Neutrophil (primary cell): ENCODE results near the gene PAX6.

Experiments
- H3K27ac ChIP-seq: fragments of 200-600 bp; sonication (generic); 2 replicates; pipeline ENCODE4 v1.5.1; 2016; ENCODE audit warnings: mild to moderate bottlenecking, moderate library complexity
- H3K27me3 ChIP-seq: fragments of 200-600 bp; sonication (generic); 2 replicates; pipeline ENCODE4 v1.6.0; 2016; ENCODE audit warnings: mild to moderate bottlenecking
- H3K36me3 ChIP-seq: fragments of 200-600 bp; sonication (generic); 2 replicates; pipeline ENCODE4 v1.5.1; 2017
- H3K4me1 ChIP-seq, 2 experiments: fragments of 200-600 bp in 1 of 2; sonication (generic) in 1 of 2; 1 replicate in 1 of 2; 2 replicates in 1 of 2; pipeline versions ENCODE4 v1.5.1 to v1.6.1; 2013 to 2016; ENCODE audit warnings: low read depth in 1 of 2, low read length in 1 of 2, mild to moderate bottlenecking in 1 of 2, moderate library complexity in 1 of 2; ENCODE audit not compliant: control insufficient read depth in 1 of 2, insufficient read depth in 1 of 2
- H3K4me3 ChIP-seq, 2 experiments: fragments of 200-600 bp in 1 of 2; sonication (generic) in 1 of 2; 1 replicate in 1 of 2; 2 replicates in 1 of 2; pipeline ENCODE4 v1.5.1; 2013 to 2016; ENCODE audit warnings: low read depth in 1 of 2, low read length in 1 of 2, mild to moderate bottlenecking in 1 of 2, moderate library complexity in 1 of 2
- H3K9me3 ChIP-seq: fragments of 200-600 bp; sonication (generic); 2 replicates; pipeline ENCODE4 v1.5.1; 2016
- CTCF ChIP-seq: fragments of 200-600 bp; sonication (generic); IDR thresholded peaks from 2 replicates; pipeline ENCODE4 v1.5.1; 2016; ENCODE audit warnings: antibody characterized with exemption

Gene PAX6

DNA sequence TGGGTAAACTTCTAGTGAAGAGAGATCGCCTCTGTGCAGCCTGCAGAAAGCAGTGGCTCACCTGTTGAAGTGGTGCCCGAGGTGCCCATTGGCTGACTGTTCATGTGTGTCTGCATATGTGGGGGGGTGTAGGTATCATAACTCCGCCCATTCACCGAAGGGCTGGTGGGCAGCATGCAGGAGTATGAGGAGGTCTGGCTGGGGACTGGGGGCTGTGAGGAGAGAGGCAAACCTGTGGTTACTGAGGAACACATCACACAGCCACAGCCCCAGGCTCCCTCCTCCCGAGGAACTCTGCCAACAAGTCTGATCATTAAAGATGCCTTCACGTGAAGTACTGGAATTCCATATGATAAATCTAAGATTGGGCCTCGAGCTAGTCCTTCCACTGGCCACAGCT lies 20.5 kb downstream of the PAX6 start:
- Histone ChIP-seq H3K27me3 (peaks cover 74% of the 10 kb centered on the region), H3K9me3 (no peaks in the 10 kb centered on the region), H3K4me3 (no peak overlapping the region), H3K4me1 (no peaks in the 10 kb centered on the region), H3K27ac (no peak overlapping the region), H3K36me3 (no peaks in the 10 kb centered on the region)
- no peak for TF ChIP-seq CTCF

DNA sequence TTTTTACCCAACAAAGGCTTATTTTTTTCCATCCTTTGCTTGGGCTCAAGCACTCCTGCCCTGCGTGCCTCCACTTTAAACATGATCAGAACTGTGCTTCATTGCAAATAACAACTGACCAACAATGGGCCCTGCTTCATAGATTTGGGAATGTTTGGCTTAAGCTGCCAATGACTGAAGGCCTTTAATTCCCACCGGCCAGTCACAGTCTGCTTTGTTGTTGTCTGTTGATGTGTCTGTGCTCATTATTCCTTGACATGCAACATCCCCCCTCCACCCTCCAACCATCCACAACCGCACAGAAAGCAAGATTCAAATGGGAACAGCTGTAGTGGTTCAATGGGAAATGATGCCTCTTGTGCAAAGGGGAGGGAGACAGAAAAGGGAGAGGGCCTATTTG lies 23.0 kb downstream of the PAX6 start:
- Histone ChIP-seq H3K27ac (no peak overlapping the region), H3K4me1 (no peaks in the 10 kb centered on the region), H3K9me3 (no peaks in the 10 kb centered on the region), H3K4me3 (no peak overlapping the region), H3K36me3 (no peaks in the 10 kb centered on the region), H3K27me3 (peaks cover 48% of the 10 kb centered on the region)
- no peak for TF ChIP-seq CTCF

DNA sequence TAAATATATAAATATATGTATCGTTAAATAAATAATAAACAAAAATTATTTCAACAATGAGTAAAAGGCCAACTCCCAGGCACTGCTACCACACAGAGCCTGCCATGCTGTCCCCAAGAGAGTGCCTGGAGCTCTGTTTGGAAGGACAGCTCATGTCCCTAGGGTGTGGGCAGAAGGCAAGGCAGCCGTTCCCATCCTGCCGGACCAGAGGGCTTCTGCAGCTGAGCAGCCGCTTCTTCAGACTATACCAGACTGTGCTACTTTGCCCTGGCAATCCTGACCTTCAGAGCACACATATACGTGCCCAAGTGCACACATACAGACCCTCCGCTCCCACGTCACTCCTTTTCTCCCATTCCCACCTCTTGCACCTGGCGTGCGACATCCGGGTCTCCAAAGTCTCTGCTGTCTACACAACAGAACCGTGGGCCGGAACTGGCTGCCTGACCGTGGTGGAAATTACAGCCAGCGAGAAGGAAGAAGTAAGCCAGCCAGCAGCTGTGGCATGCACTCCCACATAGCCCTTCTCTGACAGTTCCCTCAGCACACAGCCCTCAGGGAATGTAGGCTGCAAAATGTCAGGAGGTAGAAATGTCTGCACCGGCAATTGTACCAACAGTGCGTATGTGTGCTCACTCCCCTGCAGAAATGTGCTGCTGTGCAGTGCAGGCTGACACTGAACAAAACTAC lies 24.0 kb downstream of the PAX6 start:
- H3K27me3 ChIP-seq, result peaks cover 39% of the 10 kb centered on the region
- H3K27ac ChIP-seq, result no peak overlapping the region
- no peaks in the 10 kb centered on the region for H3K4me1 ChIP-seq
- H3K36me3 ChIP-seq, result no peaks in the 10 kb centered on the region
- no peak overlapping the region for H3K4me3 ChIP-seq
- TF ChIP-seq CTCF, result no peak
- H3K9me3 ChIP-seq, result no peaks in the 10 kb centered on the region

GRCh38 chr11:31784611-31785010 lies 26.5 kb downstream of the PAX6 start:
- no peaks in the 10 kb centered on the region for H3K9me3 ChIP-seq
- no peak for TF ChIP-seq CTCF
- H3K27ac ChIP-seq, result no peak overlapping the region
- no peaks in the 10 kb centered on the region for H3K4me1 ChIP-seq
- peaks cover 17% of the 10 kb centered on the region for H3K27me3 ChIP-seq
- H3K36me3 ChIP-seq, result no peaks in the 10 kb centered on the region
- no peak overlapping the region for H3K4me3 ChIP-seq

DNA sequence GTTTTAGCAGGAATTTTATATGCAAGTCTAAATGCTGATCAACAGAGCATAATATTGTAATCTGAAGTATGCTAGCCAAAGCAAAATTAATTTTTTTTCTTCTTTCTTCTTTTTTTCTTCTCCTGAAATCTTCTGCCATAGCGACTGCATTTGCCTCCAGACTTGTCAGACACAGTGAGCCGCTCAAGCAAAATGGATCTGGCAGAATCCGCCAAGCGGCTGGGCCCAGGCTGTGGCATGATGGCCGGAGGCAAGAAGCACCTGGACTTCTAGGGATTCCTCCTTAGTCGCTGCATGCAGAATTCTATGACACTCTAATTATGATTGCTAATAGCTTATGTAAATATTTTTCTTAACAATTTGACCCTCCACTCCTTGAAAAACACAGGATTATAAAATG lies 27.9 kb downstream of the PAX6 start:
- Histone ChIP-seq H3K27ac (no peak overlapping the region), H3K27me3 (peaks cover 4% of the 10 kb centered on the region), H3K4me3 (no peak overlapping the region), H3K9me3 (no peaks in the 10 kb centered on the region), H3K4me1 (no peaks in the 10 kb centered on the region), H3K36me3 (no peaks in the 10 kb centered on the region)
- TF ChIP-seq CTCF, result no peak

DNA sequence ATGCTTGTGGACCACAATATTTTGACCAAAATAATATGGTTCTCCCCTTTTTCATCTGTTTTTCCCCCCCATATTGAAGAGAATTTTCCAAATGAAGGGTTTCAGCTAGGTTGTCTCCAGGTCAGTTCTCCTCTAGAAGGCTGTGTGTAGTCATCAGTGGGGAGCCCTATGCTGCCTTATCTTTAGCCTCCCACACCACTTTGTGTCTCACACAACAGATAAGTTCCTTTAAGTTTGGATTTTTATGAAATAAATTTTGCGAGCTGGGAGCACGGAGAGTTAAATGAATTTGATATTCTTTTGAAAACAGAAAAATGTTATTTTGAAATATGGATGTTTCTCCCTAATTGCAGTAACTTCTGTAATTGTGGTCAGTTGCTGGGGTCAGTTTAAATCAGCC lies 28.9 kb downstream of the PAX6 start:
- H3K27ac ChIP-seq, result no peak overlapping the region
- no peaks in the 10 kb centered on the region for H3K27me3 ChIP-seq
- no peaks in the 10 kb centered on the region for H3K9me3 ChIP-seq
- no peak overlapping the region for H3K4me3 ChIP-seq
- no peaks in the 10 kb centered on the region for H3K4me1 ChIP-seq
- H3K36me3 ChIP-seq, result no peaks in the 10 kb centered on the region
- no peak for TF ChIP-seq CTCF
